Measurements from ENCODE around the gene UBQLN3.

The UBQLN3 gene

DNA sequence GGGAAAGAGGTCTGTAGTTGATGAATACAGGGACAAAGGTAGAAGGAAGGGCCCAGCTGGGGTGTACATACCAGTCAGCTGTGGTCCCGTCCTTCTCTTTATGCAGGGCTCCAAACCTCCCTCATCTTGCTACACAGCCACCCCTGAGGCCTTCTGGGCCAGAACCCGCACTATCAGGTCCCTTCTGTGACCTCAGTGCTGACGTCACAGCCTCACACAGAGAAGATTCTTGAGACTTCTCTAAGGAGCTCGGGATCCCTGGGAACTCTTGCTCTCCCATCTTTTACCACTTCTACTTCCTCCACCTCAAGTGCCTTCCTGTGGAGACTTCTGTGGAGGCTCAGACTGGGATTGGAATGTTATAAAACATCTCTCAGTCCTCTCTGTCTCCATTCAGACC lies at the start of gene UBQLN3:
UBQLN3 (minus strand) TSS at position 155 of the 400 bp plus-strand sequence. CDS start 399 bp downstream, outside the sequence.
- DNase-seq: no peak

DNA sequence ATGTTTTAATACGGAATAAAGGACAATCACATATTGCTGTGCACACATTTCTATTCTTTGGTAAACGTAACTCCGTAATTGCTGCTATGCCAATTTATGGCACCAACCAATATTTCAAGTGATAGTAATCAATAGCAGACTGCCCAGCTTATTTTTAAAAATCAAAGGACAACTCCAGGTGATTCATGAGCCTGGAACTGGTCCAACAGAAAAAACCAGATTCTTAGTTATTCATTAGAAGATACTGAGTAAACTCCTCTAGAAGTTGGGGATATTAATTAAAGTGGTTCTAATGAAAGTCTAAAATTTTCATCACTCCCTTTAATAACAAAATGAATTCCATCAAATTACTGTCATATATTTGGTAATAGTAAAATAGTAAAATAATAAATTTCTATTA lies 48.0 kb upstream of the UBQLN3 start:
- no peak for DNase-seq

DNA sequence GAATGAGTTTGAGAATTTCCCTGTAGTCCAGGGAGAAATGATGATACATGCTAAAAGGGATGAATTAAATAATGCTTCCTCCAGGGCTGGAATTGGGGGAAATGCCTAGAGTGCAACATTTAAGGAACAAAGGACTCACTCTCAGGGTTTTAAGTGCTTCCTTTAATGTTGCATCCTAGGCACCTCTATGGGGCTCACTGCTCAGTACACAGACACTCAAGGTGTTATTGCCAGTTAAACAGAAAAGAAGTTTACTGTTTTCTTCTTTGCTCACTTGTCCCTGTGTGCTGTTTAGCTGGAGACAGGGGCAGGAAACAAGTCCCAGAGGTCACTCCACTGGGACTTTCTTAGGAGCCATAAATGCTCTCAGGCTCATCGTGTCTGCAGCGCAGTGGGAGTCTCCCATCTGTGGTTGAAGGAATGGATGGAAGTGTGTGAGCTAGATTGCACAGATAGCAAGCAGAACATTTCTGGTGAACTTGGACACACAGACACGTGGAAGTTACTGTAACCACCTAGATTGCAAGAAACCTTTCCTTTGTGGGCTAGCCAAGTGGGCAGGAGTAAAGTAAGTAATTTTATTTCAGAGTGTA lies 46.9 kb upstream of the UBQLN3 start:
- DNase-seq: no peak

DNA sequence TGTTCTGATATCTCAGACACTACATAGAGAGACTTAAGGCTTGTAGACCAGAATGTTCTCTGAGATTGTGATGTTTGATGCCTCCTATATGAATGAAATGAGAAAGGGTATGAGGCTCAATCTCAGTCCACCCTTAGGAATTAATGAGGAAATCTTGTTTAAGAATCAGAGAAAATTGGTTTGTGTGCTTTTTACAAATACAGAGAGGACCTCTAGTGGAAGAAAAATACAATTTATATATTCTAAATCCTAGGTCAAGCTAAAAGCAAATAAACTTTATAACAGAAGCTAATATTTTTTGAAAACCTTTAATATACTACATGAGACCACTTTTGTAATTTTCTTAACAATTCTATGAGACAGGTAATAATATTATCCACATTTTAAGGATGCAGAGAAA lies 43.6 kb upstream of the UBQLN3 start:
- peak; percentile 39 to 53 for DNase-seq

DNA sequence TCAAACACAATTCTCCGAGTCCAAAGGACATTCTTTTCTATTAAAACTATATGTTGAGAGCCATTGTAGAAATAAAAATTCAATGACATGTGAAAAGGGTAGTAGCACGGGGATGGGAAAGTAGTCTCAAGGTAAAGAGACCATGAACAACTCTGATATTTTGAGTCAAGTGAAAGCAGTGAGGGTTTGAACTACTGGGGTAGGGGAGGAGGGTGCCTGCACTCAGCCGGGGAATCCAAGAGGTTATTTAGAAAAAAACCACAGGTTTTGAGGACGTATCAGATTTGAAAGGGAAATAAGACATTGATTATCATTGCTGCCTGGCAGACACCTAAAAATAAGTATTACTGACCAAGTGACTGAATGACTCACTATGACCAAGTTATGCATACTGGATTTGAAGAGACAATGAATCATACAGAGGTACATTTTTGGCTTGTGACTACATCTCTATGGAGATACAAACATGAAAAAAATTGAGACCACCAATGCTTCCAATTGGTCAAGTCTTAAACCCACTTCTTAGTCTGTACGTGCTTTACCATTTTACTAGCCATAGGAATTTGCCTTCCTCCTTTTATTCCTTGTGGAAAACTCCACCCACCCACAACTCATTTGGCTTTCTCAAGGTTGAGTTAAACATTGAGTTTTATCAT lies 40.8 kb upstream of the UBQLN3 start:
- no peak for DNase-seq

DNA sequence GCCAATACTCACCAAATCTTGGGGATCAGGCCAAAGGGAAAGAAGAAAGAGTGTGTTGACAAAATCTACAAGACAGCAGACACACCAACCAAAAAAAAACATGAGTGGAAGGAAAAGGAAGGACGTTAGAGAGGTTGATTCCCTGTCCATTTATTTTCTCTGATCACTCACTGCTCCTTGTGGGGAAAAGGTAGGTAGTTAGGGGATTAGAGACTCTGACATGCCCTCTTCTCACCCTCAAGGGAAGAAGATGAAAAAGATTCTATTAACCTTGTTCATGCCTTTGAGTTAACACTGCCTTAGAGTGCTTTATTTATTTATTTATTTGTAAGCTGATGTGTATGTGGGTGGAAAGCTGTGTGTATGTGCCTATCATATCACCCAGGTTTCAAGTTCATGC lies 38.7 kb upstream of the UBQLN3 start, which contains the start of gene OR52H1:
OR52H1 (minus strand) TSS at position 101 of the 400 bp plus-strand sequence. CDS start 3,035 bp downstream, outside the sequence.
- DNase-seq: no peak

DNA sequence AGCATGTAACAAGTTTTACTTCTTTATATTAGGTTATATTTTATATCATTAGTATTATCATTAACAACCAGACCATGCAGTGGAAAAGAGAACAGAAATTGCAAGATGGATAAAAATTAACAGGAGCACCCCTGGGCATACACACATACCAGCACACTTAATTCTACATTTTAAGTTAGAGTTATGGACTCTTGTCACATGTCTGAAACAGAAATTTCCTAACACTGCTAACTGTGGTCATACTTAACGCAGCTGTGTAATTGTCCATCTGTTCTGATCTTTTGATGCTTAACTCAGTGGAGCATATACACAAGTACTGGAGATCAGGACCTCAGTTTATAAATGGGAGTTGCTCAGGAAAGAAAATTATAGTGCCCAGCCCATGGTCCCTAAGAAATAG lies 38.2 kb upstream of the UBQLN3 start:
- no peak for DNase-seq

DNA sequence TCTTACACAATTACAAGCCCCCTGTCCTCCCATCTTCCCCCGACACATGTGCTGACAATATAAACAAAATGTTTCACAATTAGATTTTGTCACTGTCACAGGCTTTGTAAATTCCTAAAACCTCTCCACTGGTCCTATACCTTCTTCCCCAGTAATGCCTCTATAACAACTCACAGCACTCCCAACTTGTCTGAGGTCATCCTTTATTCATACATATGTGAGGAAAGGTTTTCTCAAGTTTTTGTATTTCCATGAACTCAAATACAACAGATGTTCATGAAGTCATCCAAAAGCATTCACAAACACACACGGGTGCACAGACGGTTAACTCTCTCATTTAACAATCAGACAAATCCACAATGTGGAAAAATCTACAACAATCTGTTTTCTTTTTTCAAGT lies 36.7 kb upstream of the UBQLN3 start:
- DNase-seq: no peak

DNA sequence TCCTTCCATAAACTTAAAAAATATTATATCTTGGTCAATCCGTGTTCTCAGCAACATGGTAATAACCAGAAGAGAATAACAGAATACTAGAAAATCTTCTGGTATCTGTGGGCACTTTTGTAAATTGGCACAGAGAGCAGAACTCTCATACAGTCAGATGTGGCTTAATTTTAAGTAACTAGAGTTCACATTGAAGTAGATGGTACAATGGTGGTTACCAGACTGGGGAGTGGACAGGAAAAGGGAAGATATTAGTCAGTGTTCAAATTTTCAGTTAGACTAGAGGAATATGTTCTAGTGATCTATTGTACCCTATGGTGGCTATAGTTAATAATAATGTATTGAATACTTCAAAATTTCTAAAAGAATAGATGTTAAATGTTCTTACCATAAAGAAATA lies 31.7 kb upstream of the UBQLN3 start:
- DNase-seq: no peak

DNA sequence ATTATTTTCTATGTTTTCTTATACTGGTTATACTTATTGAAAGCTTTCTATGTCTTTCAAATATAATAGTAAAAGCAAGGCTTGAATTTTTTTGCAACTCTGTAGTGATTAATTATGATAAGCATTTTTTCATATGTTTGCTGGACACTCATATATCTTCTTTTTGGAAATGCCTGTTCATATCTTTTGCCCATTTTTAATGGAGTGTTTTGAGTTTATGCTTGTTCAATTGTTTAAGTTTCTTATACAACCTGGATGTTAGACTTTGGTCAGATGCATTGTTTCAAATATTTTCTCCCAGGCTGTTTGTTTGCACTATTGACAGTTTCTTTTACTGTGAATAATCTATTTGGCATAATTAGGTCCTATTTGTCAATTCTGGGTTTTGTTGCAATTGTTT lies 26.7 kb upstream of the UBQLN3 start:
- DNase-seq: no peak

DNA sequence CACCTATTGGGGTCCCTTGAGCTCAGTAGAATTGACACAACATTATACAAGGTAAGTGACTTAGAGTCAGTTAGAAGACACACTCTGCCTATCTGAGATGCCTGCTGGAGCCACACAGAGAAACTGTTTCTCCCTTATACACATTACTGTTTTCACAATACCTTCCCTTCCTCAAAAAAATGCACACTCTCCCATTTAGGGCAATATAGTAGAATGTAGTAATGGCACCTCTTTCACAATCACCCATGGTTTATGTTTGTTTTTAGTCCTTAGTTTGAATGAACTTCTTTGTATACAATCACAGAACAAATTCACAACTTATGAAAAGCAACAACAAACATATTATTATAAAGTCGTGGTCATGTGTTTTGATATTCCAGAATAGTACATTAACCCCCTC lies 24.3 kb upstream of the UBQLN3 start:
- DNase-seq: peak; percentile 18 to 38

DNA sequence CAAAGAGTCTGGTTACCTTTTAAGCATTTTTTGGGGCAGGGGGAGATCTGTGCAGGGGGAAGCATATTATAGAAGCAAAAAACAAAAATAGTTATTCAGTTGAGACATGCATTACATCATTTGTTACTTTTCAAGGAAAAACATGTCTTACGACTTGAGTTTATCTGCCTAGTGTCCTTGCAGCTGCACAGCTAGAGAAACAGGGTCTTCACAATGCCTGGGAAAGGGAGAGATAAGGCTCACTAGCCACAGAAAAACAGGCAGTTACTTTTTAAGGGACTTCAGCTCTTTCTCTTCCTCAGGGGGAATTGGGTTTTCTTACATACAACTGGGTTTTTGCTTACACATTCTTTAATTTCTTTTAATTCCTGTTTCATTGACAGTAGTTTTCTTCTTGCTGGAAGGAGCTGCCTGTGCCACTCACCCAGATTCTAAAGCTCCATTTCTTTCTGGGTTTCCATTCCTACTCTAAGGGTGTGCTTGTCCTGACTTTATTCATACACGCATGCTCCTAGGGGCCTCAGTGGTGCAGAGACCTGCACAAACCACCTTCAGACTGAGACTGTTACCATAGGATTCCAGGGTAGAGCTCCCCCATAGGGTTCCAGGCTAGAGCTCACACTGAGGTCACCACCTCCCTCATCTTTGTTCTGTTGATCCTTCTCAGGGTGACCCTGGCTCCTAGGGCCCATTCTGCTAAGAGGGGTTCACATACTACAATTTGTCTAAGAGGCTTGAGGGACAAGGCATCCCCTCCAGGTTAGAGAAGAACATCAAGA lies 21.5 kb upstream of the UBQLN3 start:
- DNase-seq: no peak

DNA sequence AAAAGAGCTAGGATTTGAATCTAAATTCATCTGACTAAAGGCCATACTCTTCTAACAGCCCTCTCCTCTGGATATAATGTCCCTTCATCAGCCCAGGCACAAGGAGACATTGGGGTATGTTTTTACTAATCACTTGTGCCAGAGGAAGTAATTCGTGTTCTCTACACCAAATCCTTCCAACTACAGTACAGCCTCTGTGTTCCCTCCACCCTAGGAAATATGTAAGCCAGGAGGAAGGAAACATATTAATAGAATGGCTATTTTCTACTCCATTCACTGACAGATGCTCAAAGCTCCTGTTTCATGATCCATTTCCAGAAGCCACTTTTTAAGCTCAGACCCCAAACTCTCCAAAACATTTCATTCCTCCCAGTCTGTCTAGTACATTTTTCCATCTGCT lies 18.7 kb upstream of the UBQLN3 start:
- DNase-seq: no peak

DNA sequence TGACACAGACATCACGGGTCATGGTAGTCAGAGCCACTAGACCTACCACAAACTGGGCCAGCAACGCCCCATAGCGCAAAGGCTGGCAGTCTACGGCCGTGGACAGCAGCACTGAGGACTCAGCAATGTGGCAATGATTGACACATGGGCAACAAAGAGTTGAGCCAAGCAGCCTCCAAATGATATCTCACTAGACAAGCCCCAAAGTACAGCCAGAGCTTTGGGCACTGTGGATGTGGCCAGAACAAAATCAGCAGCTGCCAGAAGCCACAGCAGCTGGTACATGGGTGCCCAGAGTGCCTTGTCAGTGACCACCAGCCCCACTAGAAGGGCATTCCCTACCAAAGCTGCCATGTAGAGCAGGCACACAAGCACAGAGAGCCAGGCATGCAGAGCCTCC lies 18.0 kb upstream of the UBQLN3 start:
- DNase-seq: no peak

DNA sequence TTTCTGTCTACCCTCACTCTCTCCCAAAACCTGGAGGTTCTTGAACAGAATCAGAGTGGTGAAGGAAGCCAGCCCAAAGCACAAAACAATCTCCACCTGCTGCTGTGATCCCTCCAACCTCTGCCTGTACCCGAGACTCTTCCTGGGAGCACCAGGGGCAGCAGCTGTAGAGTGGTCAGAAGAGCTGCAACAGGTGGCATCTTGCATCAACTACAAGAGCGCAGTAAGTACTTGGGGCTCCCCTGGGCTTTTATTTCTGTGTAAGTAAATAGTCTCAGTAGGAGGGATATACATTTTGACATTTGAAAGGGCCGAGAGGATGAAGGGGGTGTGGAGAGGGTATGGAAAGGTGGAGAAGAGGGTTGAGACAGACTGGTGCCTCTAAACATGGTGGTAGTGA lies 15.0 kb upstream of the UBQLN3 start:
- DNase-seq: no peak

DNA sequence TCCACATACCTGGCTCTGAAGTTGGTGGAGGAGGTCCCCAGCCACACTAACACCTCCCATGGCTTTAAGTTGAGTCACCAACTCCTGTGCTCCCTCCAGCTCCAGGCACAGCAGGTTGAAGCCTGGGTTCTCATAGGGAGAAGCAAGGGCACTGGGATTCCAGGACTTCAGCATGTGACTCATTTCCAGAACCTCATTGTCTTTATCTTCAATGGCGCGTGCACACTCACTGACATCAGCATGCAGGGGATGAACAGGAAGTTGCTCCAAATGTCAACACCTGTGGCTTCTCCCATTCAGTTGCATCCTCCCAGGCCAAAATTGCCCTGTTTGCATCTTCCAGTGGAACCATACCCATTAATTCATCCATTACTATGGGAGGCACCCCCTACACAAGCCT lies 12.6 kb upstream of the UBQLN3 start:
- DNase-seq: no peak

DNA sequence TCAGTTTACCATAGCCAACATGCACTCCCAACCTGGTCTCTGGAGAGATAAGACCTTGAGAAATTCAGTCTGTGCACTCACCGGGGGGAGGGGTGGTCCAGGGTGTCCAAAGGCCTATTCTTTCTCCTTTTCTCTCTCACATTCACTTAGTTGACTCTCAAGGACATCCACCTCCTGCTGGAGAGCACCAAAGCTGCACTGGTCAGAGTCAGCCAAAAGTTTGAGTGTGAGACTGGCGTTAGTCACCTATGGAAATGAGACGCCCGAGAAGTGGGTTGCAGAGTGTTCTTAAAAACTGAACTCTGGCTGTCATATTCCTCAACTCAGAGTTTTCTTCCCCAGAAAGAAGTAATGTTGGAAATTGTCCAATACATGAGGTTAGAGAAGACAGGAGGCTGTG lies 11.8 kb upstream of the UBQLN3 start:
- no peak for DNase-seq

DNA sequence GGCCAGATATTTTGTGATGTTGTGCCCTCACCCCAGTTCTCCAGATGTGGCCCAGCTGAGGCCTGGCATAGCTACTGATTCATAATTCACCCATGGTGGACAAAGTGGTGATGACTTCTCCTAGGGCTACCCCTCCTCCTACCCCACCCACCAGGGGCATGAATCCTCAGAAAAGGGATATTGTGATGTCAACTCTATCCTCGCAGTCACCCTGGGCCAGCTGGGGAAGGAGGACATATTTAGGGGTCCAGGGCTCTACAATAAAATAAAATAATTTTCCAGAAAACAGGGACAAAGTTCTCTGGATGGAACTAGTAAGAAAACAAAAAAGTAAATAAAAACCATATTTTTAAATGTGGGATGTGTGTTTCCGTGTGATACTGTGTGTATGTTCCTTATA lies 6.8 kb upstream of the UBQLN3 start, which contains the start of gene UBQLNL:
UBQLNL (minus strand) TSS at position 101 of the 400 bp plus-strand sequence. CDS start 258 bp downstream, outside the sequence.
- DNase-seq: no peak

DNA sequence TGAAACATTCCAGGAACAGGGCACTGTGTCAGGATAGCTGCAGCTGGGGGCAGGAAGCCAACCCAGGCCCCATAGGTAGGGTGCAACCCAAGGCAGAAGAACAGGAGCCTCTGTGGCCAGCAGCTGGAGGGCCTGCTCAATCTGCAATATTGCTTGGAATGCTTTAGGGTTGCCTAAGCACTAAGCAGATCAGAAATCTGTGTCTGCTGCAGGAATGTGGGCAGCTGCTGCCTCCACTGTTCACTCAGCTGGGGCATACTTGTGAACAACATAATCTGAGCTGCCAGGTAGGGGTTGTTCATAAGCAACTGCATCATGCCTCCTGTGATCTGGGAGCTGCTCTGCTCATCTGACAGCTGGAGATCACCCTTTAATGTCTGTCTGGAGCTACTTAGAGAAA lies 5.1 kb upstream of the UBQLN3 start:
- no peak for DNase-seq

DNA sequence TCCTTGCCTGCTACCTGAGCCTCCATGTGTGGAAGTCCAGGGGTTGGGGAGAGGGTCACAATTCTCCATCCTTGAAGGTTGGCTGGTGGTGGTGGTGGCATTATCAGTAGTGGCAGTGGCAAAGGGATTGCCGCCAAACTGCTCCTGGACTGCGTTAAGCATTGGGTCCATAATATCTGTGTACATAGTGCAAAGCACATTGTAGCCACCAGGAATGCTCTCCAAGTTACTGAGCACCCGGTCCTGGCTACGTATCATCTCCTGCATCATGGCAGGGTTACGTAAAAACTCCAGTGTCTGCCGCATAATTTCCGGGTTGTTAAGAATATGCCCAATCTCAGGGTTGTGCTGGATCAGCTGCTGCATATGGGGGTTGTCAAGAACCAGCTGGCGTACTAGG lies 1.2 kb downstream of the UBQLN3 start:
- DNase-seq: no peak

DNA sequence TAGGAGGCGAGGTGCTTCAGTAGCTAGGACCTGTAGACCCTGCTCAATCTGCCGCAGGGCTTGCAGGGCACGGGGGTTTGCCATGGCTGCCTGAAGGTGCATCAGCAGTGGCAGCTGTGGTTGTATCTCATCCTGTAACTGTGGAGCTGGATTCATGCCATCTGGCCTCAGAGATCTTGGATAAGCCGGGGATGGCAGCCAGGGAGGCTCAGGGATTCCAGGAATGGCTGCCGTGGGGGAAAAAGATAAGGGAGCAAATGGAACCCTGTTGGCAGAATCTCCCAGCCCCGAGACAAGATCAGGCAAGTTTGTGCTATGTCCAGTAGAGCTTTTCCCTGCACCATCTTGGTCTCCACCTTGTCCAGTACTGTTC lies 1.8 kb downstream of the UBQLN3 start:
- DNase-seq: no peak

DNA sequence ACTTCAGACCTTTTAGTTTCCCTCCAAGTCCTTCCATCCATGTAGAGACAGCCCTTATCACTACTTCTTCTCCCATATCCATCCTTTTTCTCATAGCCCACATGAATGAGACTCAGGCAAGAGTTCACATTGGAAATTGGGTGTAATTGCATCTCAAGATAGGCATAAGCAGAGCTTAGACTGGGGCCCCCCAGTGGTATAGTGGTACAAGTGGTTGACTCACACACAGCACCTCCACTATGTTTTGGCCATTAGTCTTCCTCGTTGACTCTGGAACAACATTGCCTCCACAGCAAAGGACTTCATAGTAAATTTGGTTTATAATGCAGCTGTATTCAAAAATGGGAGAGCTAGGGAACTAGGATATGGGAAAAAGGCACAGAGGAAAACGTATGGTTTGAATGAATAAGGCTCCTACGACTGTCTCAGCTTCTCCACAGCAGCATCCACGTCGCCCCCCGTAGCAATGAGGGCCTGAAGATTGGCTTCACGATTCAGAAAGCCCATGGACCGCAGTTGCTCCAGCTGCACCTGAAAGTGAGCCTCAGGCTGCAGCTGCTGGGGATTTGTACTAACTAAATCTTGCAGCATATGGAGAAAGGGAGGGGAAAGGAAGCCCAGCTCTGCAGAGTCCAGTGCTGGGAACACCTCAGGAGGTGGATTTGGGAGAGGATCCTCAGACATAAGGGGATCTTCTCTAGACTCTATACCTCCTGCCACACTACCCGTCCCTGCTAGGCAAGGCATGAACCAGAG lies 2.4 kb downstream of the UBQLN3 start:
- no peak for DNase-seq

DNA sequence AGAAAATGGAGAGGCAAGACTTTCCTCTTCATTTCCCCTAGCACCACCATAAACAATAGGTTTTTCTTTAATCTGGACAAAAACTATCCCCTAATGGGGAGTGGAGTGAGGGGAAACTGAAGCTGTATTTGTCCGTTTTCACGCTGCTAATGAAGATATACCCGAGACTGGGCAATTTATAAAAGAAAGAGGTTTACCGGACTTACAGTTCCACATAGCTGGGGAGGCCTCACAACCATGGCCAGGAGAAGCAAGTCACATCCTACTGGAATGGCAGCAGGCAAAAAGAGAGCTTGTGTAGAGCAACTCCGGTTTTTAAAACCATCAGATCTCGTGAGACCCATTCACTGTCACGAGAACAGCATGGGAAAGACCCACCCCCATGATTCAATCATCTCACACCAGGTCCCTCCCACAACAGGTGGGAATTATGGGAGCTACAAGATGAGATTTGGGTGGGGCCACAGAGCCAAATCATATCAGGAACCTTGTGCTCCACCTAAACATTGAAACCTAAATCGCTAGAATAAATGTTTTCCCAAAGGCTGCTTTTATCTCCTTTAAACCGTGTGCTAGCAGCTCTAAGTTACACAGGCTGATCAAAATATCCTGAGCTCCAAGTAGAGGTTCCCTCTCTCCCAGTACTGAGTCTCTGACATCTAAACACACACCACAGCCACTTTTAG lies 4.3 kb downstream of the UBQLN3 start:
- DNase-seq: no peak
